Retina (tissue), 1 donor: ENCODE data around the gene FADS6.
"Not testable (repeated sequence)": the region's sequence is repeated elsewhere in the genome, so short reads cannot be mapped to it uniquely, and the experiment has no call there.

Experiments used
- DNase-seq: peaks from one replicate; pipeline ENCODE4 v3.0.0-alpha.2; 2016

Gene FADS6

GRCh38 chr17:74920642-74921025, 27.2 kb upstream of the FADS6 start:
- DNase-seq = no peak

- DNase-seq = no peak
Observed at GRCh38 chr17:74920306-74920620, 26.8 kb upstream of the FADS6 start.

GRCh38 chr17:74919440-74920305, 26.2 kb upstream of the FADS6 start:
- peak; percentile 49 for DNase-seq

GRCh38 chr17:74918906-74919305, 25.5 kb upstream of the FADS6 start:
- DNase-seq = no peak

- no peak for DNase-seq
Observed at GRCh38 chr17:74917430-74917829, 24.0 kb upstream of the FADS6 start.

GRCh38 chr17:74916851-74917199, 23.4 kb upstream of the FADS6 start:
- no peak for DNase-seq

- no peak for DNase-seq
Observed at GRCh38 chr17:74916136-74916850, 22.9 kb upstream of the FADS6 start.

- not testable (repeated sequence) for DNase-seq
Observed at GRCh38 chr17:74911423-74911822, 18.0 kb upstream of the FADS6 start.

- not testable (repeated sequence) for DNase-seq
Observed at GRCh38 chr17:74909097-74909496, 15.7 kb upstream of the FADS6 start.

GRCh38 chr17:74907012-74907411, 13.6 kb upstream of the FADS6 start:
- DNase-seq = no peak

GRCh38 chr17:74906214-74906793, 12.9 kb upstream of the FADS6 start:
- DNase-seq = not testable (repeated sequence)

GRCh38 chr17:74904687-74905409, 11.4 kb upstream of the FADS6 start:
- no peak for DNase-seq

GRCh38 chr17:74903671-74904070, 10.2 kb upstream of the FADS6 start:
- DNase-seq = no peak

- no peak for DNase-seq
Observed at GRCh38 chr17:74903034-74903433, 9.6 kb upstream of the FADS6 start.

- no peak for DNase-seq
Observed at GRCh38 chr17:74901353-74902135, 8.1 kb upstream of the FADS6 start.

GRCh38 chr17:74900208-74900607, 6.8 kb upstream of the FADS6 start:
- no peak for DNase-seq

- DNase-seq = no peak
Observed at GRCh38 chr17:74898376-74898946, 5.0 kb upstream of the FADS6 start.

- DNase-seq = no peak
Observed at GRCh38 chr17:74893936-74894671, 671 bp upstream of the FADS6 start.

GRCh38 chr17:74892013-74892841, 1.2 kb downstream of the FADS6 start:
- DNase-seq = no peak

- DNase-seq = no peak
Observed at GRCh38 chr17:74890554-74890953, 2.9 kb downstream of the FADS6 start.

GRCh38 chr17:74888469-74888868, 5.0 kb downstream of the FADS6 start:
- DNase-seq = peak; percentile 37
